Calu3 (cell line): ENCODE data around the gene ST3GAL4. TPM values are rescaled to one million over a fixed set of nuclear protein-coding genes. Genes with fewer than 3 reads are reported as not detected.
A peak's percentile ranks its signal among the peaks of the same experiment; 100 is the strongest.

Experiments
- BruUV-seq: library from RNA; stranded (reverse); fragments of 400-500 nt; replicated peaks from 2 replicates; lab custom pipeline; 2021; lab: Mats Ljungman, UMichigan
- CTCF ChIA-PET: fragments of 300-600 bp; sonication (Branson Sonifier 250); formaldehyde crosslinking; loops from one replicate; lab custom pipeline; 2022; ENCODE audit warnings: antibody characterized with exemption; lab: Charles Lee
- DNase-seq: peaks from one replicate; pipeline ENCODE4 v3.0.0; 2022
- H3K27ac Mint-ChIP-seq: one replicate; pipeline ENCODE4 v1.8.0; 2022; ENCODE audit warnings: mixed read lengths; ENCODE audit not compliant: unreplicated experiment
- H3K27me3 Mint-ChIP-seq: one replicate; pipeline ENCODE4 v1.8.0; 2022; ENCODE audit warnings: mixed read lengths; ENCODE audit not compliant: unreplicated experiment
- H3K36me3 Mint-ChIP-seq: one replicate; pipeline ENCODE4 v1.8.0; 2022; ENCODE audit warnings: mild to moderate bottlenecking, moderate library complexity, mixed read lengths; ENCODE audit not compliant: insufficient read depth, unreplicated experiment
- H3K4me1 Mint-ChIP-seq: one replicate; pipeline ENCODE4 v1.8.0; 2022; ENCODE audit warnings: mild to moderate bottlenecking, low read depth, mixed read lengths; ENCODE audit not compliant: unreplicated experiment
- H3K4me3 Mint-ChIP-seq: one replicate; pipeline ENCODE4 v1.8.0; 2022; ENCODE audit warnings: mild to moderate bottlenecking, low read depth, moderate library complexity, mixed read lengths; ENCODE audit not compliant: unreplicated experiment
- H3K9me3 Mint-ChIP-seq: one replicate; pipeline ENCODE4 v1.8.0; 2022; ENCODE audit warnings: low read depth, mixed read lengths; ENCODE audit not compliant: unreplicated experiment
- CTCF ChIP-seq: fragments of 200-600 bp; IDR thresholded peaks from one replicate; pipeline ENCODE4 v1.8.0; 2022; ENCODE audit warnings: antibody characterized with exemption; ENCODE audit not compliant: unreplicated experiment
- intact Hi-C: fragments of 100-400 bp; cut with micrococcal nuclease; formaldehyde crosslinking; loops from one replicate; pipeline ENCODE4 v1.10.0; 2022; ENCODE audit not compliant: unreplicated experiment
- total RNA-seq: library from RNA; stranded (reverse); gene quantifications from 2 replicates; pipeline ENCODE4 v1.2.3, GENCODE V29; 2022

The ST3GAL4 gene
- total RNA-seq, 1 experiment from 2014 or later, result 27.9 TPM

GRCh38 chr11:126413426-126413825, 57.9 kb downstream of the ST3GAL4 start:
- no peak for TF ChIP-seq CTCF
- no peak for DNase-seq
- intact Hi-C loops, result no loop called here
- peaks cover 15% of the 10 kb centered on the region for H3K4me1 Mint-ChIP-seq
- H3K4me3 Mint-ChIP-seq, result no peak overlapping the region
- BruUV-seq, result no TSS peak
- peaks cover 17% of the 10 kb centered on the region for H3K36me3 Mint-ChIP-seq
- no peaks in the 10 kb centered on the region for H3K27me3 Mint-ChIP-seq
- no peak overlapping the region for H3K27ac Mint-ChIP-seq
- CTCF ChIA-PET, result no interaction called here
- no peaks in the 10 kb centered on the region for H3K9me3 Mint-ChIP-seq

GRCh38 chr11:126413843-126414405, 58.4 kb downstream of the ST3GAL4 start:
- Mint-ChIP-seq H3K27me3 (no peaks in the 10 kb centered on the region), H3K4me1 (peaks cover 12% of the 10 kb centered on the region), H3K27ac (no peak overlapping the region), H3K36me3 (peaks cover 17% of the 10 kb centered on the region), H3K4me3 (no peak overlapping the region), H3K9me3 (no peaks in the 10 kb centered on the region)
- intact Hi-C loops, result no loop called here
- DNase-seq, result no peak
- TF ChIP-seq CTCF, result no peak
- BruUV-seq, result no TSS peak
- CTCF ChIA-PET, result no interaction called here

- Mint-ChIP-seq H3K27ac (no peak overlapping the region), H3K4me1 (peaks cover 8% of the 10 kb centered on the region), H3K4me3 (no peak overlapping the region), H3K9me3 (no peaks in the 10 kb centered on the region), H3K27me3 (no peaks in the 10 kb centered on the region), H3K36me3 (peaks cover 11% of the 10 kb centered on the region)
- CTCF ChIA-PET, result interaction anchor here (1.1 kb wide), 1 partner anchor 87 kb away, joined by 3 read pairs; no protein-coding TSS in a partner anchor
- no TSS peak for BruUV-seq
- intact Hi-C loops, result no loop called here
- DNase-seq, result peak; percentile 6
- no peak for TF ChIP-seq CTCF
Measured at GRCh38 chr11:126414615-126415014, 59.1 kb downstream of the ST3GAL4 start.

GRCh38 chr11:126415128-126415527, 59.6 kb downstream of the ST3GAL4 start:
- Mint-ChIP-seq H3K4me3 (no peak overlapping the region), H3K27me3 (no peaks in the 10 kb centered on the region), H3K27ac (no peak overlapping the region), H3K4me1 (peaks cover 8% of the 10 kb centered on the region), H3K9me3 (no peaks in the 10 kb centered on the region), H3K36me3 (peaks cover 11% of the 10 kb centered on the region)
- intact Hi-C loops, result no loop called here
- no peak for TF ChIP-seq CTCF
- CTCF ChIA-PET, result interaction anchor here (1.1 kb wide), 1 partner anchor 87 kb away, joined by 3 read pairs; no protein-coding TSS in a partner anchor
- no peak for DNase-seq
- BruUV-seq, result no TSS peak
